ENCODE results near the gene EOMES. TPM values are rescaled to one million over a fixed set of nuclear protein-coding genes. Genes with fewer than 3 reads are reported as not detected.

Gene EOMES
- total and polyA plus RNA-seq, 7 donors = 0.01 to 0.15 (median 0.07) TPM; not detected in 2

- intact Hi-C loops (cut with DNase I) = no loop called here
- no peaks in the 10 kb centered on the region for H3K4me1 ChIP-seq
- no peaks in the 10 kb centered on the region for H3K36me3 ChIP-seq (ENCODE audit: insufficient read depth in 1 of 2, low read depth in 1 of 2)
- no peak overlapping the region for H3K27ac ChIP-seq
- ATAC-seq = no peak
- H3K27me3 ChIP-seq (ENCODE audit: insufficient read depth in 3 of 3, low read length in 2 of 3) = no peaks in the 10 kb centered on the region
- no peaks in the 10 kb centered on the region for H3K9me3 ChIP-seq
- 79 to 88% (median 80%) methylated on average over 1 of the region's 1 CpG for WGBS, 3 donors
- TF ChIP-seq CTCF (IDR thresholded peaks at IDR 0.05) = no peak
- H3K4me3 ChIP-seq = no peak overlapping the region
- DNase-seq = no peak
These were observed 30.8 kb upstream of the EOMES start for GRCh38 chr3:27752926-27753325.

GRCh38 chr3:27749643-27750042, 27.5 kb upstream of the EOMES start:
- no peak for ATAC-seq

DNA sequence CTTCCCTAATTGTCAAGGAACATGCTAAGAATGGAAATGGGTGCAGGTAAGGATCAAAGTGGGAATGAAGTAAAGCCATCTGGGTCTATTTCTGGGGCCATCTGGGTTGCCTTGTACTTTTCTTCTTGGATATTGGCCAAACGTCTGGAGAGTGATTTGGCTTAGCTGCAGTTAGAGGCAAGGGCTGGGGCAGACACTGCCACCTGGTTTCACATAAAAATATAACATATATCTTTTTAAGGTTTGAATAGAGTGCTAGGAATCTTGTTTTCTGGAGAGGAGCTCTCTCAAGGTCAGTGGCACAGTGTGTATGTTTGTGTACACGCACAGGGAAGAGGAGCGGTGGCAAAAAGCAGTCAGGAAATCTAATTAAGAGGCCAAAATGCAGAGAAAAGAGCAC, 24.7 kb upstream of the EOMES start:
- intact Hi-C loops (cut with DNase I) = no loop called here

More at GRCh38 chr3:27749643-27750042, 27.5 kb upstream of the EOMES start:
- WGBS, 3 donors = 33 to 65% (median 49%) methylated on average over 1 of the region's 1 CpG
- no peak for DNase-seq
- Histone ChIP-seq H3K4me1 (no peaks in the 10 kb centered on the region), H3K4me3 (no peak overlapping the region), H3K27ac (no peak overlapping the region), H3K27me3 (ENCODE audit: insufficient read depth in 3 of 3, low read length in 2 of 3) (no peaks in the 10 kb centered on the region), H3K36me3 (ENCODE audit: insufficient read depth in 1 of 2, low read depth in 1 of 2) (no peaks in the 10 kb centered on the region), H3K9me3 (no peaks in the 10 kb centered on the region)
- TF ChIP-seq CTCF (IDR thresholded peaks at IDR 0.05) = no peak
- intact Hi-C loops (cut with DNase I) = no loop called here

GRCh38 chr3:27740854-27741253, 18.7 kb upstream of the EOMES start:
- 65 to 70% (median 69%) methylated on average over 2 of the region's 2 CpGs for WGBS, 3 donors
- no peak for ATAC-seq
- intact Hi-C loops (cut with DNase I) = no loop called here
- TF ChIP-seq CTCF (IDR thresholded peaks at IDR 0.05) = no peak
- no peak for DNase-seq
- Histone ChIP-seq H3K36me3 (ENCODE audit: insufficient read depth in 1 of 2, low read depth in 1 of 2) (no peaks in the 10 kb centered on the region), H3K27ac (no peak overlapping the region), H3K4me1 (no peaks in the 10 kb centered on the region), H3K9me3 (peaks cover 2% of the 10 kb centered on the region), H3K4me3 (no peak overlapping the region), H3K27me3 (ENCODE audit: insufficient read depth in 3 of 3, low read length in 2 of 3) (peaks cover 0 to 3% (median 2%) of the 10 kb centered on the region in 3 donors)

More for the DNA sequence above, 24.7 kb upstream of the EOMES start:
- Histone ChIP-seq H3K27ac (no peak overlapping the region), H3K27me3 (ENCODE audit: insufficient read depth in 3 of 3, low read length in 2 of 3) (peaks cover 0 to 2% (median 0%) of the 10 kb centered on the region in 3 donors), H3K4me3 (no peak overlapping the region), H3K36me3 (ENCODE audit: insufficient read depth in 1 of 2, low read depth in 1 of 2) (no peaks in the 10 kb centered on the region), H3K9me3 (peaks cover 2% of the 10 kb centered on the region), H3K4me1 (no peaks in the 10 kb centered on the region)
- WGBS, 3 donors = 68 to 78% (median 69%) methylated on average over 3 of the region's 3 CpGs
- no peak for ATAC-seq
- no peak for TF ChIP-seq CTCF (IDR thresholded peaks at IDR 0.05)
- DNase-seq = no peak

GRCh38 chr3:27737091-27737490, 15.0 kb upstream of the EOMES start:
- no peak for TF ChIP-seq CTCF (IDR thresholded peaks at IDR 0.05)
- Histone ChIP-seq H3K4me1 (no peaks in the 10 kb centered on the region), H3K27me3 (ENCODE audit: insufficient read depth in 3 of 3, low read length in 2 of 3) (peaks cover 2 to 13% (median 3%) of the 10 kb centered on the region in 3 donors), H3K27ac (no peak overlapping the region), H3K4me3 (no peak overlapping the region), H3K36me3 (ENCODE audit: insufficient read depth in 1 of 2, low read depth in 1 of 2) (no peaks in the 10 kb centered on the region), H3K9me3 (no peaks in the 10 kb centered on the region)
- no peak for ATAC-seq
- intact Hi-C loops (cut with DNase I) = no loop called here
- no peak for DNase-seq
